ENCODE measurements around the gene DZIP1L.

Gene DZIP1L

DNA sequence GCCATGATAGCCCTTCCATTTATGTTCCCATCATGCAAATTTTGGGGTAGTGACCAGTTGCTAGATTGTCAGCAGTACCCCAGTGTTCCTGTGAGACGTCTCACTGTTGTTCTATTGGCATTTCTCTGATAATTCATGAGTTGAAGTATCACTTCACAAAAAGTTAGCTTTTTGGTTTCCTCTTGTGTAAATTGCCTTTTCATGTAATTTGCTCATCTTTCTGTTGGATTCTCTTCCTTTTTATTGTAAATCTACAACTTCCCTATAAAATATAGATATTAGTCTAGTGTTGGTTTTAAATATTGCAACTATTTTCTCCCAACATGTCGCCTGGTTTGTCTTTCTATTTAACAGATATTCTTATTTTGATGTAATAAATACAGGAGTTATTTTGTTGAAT, 24.3 kb upstream of the DZIP1L start:
- TF ChIP-seq, protein P1, sequence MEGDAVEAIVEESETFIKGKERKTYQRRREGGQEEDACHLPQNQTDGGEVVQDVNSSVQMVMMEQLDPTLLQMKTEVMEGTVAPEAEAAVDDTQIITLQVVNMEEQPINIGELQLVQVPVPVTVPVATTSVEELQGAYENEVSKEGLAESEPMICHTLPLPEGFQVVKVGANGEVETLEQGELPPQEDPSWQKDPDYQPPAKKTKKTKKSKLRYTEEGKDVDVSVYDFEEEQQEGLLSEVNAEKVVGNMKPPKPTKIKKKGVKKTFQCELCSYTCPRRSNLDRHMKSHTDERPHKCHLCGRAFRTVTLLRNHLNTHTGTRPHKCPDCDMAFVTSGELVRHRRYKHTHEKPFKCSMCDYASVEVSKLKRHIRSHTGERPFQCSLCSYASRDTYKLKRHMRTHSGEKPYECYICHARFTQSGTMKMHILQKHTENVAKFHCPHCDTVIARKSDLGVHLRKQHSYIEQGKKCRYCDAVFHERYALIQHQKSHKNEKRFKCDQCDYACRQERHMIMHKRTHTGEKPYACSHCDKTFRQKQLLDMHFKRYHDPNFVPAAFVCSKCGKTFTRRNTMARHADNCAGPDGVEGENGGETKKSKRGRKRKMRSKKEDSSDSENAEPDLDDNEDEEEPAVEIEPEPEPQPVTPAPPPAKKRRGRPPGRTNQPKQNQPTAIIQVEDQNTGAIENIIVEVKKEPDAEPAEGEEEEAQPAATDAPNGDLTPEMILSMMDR (IDR thresholded peaks at IDR 0.05; ENCODE audit: borderline replicate concordance, insufficient read depth, low read depth, low read length), result no peak
- H3K4me3 ChIP-seq (ENCODE audit: low read depth, low read length), result no peak overlapping the region

DNA sequence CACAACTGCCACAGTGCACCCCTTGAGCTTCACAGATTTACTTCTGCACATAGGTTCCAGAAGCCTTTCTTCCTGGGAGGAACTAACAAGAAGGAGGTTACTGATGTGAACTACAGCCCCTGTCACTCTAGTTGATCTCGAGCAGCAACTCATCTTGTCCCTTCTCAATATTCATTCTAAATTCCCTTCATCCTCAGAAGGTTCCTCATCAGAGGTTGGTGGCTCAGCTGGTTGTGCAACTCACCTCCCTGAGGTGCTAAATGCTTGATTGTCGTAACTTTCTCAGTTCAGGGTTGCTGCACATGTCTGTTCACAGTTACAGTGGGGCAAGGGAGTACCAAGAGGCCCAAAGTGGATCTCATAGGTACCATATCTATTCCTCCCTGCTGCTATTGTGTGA, 22.5 kb upstream of the DZIP1L start:
- TF ChIP-seq, protein P1 (IDR thresholded peaks at IDR 0.05; ENCODE audit: borderline replicate concordance, insufficient read depth, low read depth, low read length), result no peak
- no peak overlapping the region for H3K4me3 ChIP-seq (ENCODE audit: low read depth, low read length)

DNA sequence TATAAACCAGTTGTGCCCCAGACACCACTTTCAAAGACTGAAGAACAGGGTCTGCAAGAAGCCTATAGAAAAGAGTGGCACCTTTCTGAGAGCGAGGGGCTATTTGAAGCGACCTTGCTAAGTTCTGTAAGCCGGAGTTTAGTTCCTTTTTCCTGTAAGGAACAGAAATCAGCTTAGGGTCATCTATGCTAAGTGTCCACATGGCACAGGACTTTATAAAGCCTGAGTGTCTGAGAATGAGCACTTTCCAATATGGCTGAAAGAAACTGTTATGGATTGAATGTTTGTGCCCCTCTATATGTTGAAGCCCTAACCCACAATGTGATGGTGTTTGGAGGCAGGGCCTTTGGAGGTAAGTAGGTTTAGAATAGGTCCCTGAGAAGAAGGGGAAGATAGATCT, 20.8 kb upstream of the DZIP1L start:
- H3K4me3 ChIP-seq (ENCODE audit: low read depth, low read length), result no peak overlapping the region
- TF ChIP-seq, protein P1 (IDR thresholded peaks at IDR 0.05; ENCODE audit: borderline replicate concordance, insufficient read depth, low read depth, low read length), result no peak

DNA sequence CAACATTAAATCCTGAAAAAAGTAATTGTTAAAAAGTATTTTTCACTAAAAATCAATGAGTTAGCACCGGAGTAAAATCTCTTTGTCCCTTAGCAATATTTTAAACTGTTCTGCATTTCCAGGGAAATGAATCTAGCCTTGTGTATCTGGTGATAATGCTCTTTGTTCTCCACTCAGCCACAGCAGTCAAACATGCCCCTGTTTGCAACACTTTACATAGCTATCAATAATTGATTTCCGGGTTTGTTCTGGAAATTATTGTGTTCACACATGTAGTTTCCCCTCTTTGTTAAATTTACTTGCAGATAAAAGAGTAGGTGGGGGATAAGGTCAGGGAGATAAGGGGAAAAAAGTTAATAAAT, 20.4 kb upstream of the DZIP1L start:
- TF ChIP-seq, protein P1 (IDR thresholded peaks at IDR 0.05; ENCODE audit: borderline replicate concordance, insufficient read depth, low read depth, low read length), result no peak
- H3K4me3 ChIP-seq (ENCODE audit: low read depth, low read length), result no peak overlapping the region

DNA sequence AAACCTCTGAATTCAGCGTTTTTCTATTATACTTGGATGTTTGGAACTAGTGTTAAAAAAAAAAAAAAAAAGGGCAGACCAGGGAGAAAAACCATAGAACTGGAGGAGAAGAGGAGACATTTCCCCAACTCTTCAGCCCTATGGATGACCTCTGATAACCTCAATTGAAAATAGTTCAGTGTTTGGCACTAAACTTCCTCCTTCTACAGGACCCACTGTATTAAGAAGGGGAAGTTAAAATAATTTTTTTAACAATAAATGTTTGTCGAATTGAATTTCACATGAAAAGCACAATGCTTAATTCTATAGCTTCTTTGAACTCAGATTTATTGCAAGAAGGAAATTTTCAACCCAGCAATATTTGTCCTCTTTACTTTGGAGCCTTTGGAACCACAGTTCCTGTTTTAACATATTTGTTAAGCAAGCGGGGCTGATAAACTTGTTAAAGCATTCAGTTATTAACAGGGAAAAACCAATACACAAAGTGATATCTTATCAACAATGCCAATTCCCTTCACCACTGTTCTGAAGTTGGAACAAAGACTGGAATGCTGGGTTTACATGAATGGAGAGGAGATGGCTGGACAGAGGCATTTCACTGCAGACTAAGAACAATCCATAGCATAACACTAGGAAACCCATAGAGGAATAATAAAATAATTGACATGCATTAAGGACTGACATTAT, 19.9 kb upstream of the DZIP1L start:
- H3K4me3 ChIP-seq (ENCODE audit: low read depth, low read length), result no peak overlapping the region
- TF ChIP-seq, protein P1 (IDR thresholded peaks at IDR 0.05; ENCODE audit: borderline replicate concordance, insufficient read depth, low read depth, low read length), result no peak

DNA sequence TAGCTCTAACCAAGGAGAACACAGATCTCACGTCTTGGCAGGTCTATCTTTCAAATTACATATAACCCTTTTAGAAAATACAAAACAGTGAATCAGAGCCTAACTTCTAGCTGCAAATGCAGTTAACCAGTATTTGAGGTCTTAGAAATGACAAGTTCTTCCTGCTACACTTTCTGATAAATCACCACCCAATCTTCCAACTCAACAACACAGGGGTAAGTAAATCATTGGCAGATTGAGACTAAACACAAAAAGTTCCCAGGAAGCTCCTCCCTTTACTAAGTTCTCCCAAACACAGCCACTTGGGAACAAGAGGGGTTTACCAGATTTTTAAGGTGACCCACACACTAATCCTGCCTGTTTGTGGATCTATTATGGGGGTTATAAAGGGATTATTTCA, 16.8 kb upstream of the DZIP1L start, which contains the start of gene A4GNT:
Gene A4GNT (minus strand): TSS at position 152 of the 400 bp plus-strand sequence. CDS start 1,134 bp downstream, outside the sequence.
- TF ChIP-seq, protein P1 (IDR thresholded peaks at IDR 0.05; ENCODE audit: borderline replicate concordance, insufficient read depth, low read depth, low read length), result no peak
- no peak within 1 kb of the TSS for H3K4me3 ChIP-seq (ENCODE audit: low read depth, low read length)

DNA sequence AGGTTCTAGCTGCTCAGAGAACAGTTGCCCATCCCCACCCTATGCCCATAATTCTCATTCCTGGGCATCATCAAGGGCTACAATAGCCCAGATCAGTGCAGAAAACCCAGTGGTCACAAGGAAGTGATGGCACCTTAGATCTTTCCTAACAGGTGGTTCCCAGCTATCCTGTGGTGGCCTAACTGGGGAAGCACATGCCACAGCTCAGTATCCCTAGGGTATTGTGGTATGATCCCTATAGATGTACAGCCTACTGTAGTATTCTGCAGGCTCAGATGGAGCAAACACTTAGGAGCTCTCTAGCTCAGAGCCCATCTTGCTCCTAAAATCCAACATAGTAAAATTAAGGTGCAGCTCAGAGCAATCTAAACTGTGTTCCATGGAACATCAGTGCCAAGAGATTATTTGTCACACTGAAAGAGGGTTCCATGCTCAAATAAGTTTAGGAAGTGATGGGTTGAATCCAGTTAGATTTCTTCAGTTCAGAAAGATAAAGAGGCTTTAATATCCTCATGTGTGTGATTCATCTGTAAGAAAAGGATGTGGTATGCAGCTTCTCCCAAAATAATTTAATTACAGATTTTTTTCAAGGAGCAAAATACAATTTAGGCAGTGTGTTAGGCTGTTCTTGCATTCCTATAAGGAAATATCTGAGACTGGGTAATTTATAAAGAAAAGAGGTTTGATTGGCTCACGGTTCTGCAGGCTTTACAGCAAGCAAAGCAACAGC, 12.4 kb upstream of the DZIP1L start:
- TF ChIP-seq, protein P1 (IDR thresholded peaks at IDR 0.05; ENCODE audit: borderline replicate concordance, insufficient read depth, low read depth, low read length), result no peak
- no peak overlapping the region for H3K4me3 ChIP-seq (ENCODE audit: low read depth, low read length)

Measured in GM12875 (cell line).